ENCODE data around the gene CACHD1.

DNA sequence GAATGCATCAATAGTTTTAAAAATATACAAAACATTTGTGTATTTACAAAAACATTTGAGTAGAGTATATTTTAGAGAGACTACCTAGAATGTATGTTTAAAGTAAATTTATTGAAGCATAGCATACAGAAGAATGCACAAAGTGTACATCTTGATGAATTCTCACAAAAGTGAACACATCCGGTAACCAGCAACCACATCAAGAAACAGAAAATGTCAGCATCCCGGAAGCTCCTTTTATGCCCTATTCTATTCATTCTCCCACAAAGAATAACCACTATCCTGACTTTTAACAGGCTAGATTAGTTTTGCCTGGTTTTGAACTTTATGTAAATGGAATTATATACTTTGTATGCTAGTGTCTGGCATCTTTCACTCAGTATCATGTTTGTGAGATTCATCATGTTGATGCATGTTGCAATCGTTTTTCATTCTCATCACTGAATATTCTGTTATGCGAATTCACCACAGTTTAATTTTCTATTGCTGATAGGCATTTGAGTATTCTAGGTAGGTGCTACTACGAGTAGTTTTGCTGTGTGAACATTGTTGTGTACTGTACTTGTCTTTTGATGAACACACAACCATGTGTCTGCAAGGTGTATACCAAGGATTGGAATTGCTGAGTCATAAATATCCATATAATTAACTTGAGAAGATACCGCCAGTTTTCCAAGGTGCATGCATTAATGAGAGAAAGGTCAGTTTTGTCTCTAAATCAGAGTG is 75.4 kb downstream of the CACHD1 start:
- TF ChIP-seq, protein P1, sequence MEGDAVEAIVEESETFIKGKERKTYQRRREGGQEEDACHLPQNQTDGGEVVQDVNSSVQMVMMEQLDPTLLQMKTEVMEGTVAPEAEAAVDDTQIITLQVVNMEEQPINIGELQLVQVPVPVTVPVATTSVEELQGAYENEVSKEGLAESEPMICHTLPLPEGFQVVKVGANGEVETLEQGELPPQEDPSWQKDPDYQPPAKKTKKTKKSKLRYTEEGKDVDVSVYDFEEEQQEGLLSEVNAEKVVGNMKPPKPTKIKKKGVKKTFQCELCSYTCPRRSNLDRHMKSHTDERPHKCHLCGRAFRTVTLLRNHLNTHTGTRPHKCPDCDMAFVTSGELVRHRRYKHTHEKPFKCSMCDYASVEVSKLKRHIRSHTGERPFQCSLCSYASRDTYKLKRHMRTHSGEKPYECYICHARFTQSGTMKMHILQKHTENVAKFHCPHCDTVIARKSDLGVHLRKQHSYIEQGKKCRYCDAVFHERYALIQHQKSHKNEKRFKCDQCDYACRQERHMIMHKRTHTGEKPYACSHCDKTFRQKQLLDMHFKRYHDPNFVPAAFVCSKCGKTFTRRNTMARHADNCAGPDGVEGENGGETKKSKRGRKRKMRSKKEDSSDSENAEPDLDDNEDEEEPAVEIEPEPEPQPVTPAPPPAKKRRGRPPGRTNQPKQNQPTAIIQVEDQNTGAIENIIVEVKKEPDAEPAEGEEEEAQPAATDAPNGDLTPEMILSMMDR (IDR thresholded peaks at IDR 0.05; ENCODE audit: insufficient read depth, low read length), result no peak
- no peak for TF ChIP-seq POLR2AphosphoS5 (IDR thresholded peaks at IDR 0.05; ENCODE audit: low read depth)

Measured in HL-60 (cell line).